OCI-LY3 (cell line): ENCODE measurements around the gene HERC5.
A peak's percentile ranks its signal among the peaks of the same experiment; 100 is the strongest.
"Not testable (repeated sequence)": the region's sequence is repeated elsewhere in the genome, so short reads cannot be mapped to it uniquely, and the experiment has no call there.

ENCODE experiments used
- H2AFZ ChIP-seq: fragments of 200-600, 300-600 bp; shearing (Covaris generic); 2 replicates; pipeline ENCODE4 v1.6.0; 2014; ENCODE audit warnings: antibody characterized with exemption, low read depth, low read length
- H3K27ac ChIP-seq: fragments of 200-600, 300-600 bp; sonication (generic); 2 replicates; pipeline ENCODE4 v1.5.1; 2014; ENCODE audit warnings: mild to moderate bottlenecking, low read length, moderate library complexity, mixed read lengths
- H3K27me3 ChIP-seq: fragments of 200-600, 300-600 bp; sonication (generic); 2 replicates; pipeline ENCODE4 v1.6.1; 2014; ENCODE audit warnings: low read depth, low read length, mixed read lengths
- H3K36me3 ChIP-seq: fragments of 200-600, 300-600 bp; sonication (generic); replicated peaks from 2 replicates; pipeline ENCODE3; 2014; ENCODE audit warnings: low read depth, low read length, mixed read lengths
- H3K4me1 ChIP-seq: fragments of 300-600, 200-600 bp; sonication (generic); 2 replicates; pipeline ENCODE4 v1.6.1; 2014; ENCODE audit warnings: low read length, mixed read lengths
- H3K4me2 ChIP-seq: fragments of 200-600, 300-600 bp; sonication (generic); 2 replicates; pipeline ENCODE4 v1.6.1; 2014; ENCODE audit warnings: low read length, mixed read lengths
- H3K4me3 ChIP-seq: fragments of 300-600, 200-600 bp; sonication (generic); 2 replicates; pipeline ENCODE4 v1.5.1; 2014; ENCODE audit warnings: antibody characterized with exemption, mild to moderate bottlenecking, low read length, moderate library complexity
- H3K79me2 ChIP-seq: fragments of 300-600, 200-600 bp; shearing (Covaris generic); 2 replicates; pipeline ENCODE4 v1.6.1; 2014; ENCODE audit warnings: mild to moderate bottlenecking, low read length, mixed read lengths
- H3K9ac ChIP-seq: fragments of 300-600, 200-600 bp; shearing (Covaris generic); 2 replicates; pipeline ENCODE4 v1.6.0; 2014; ENCODE audit warnings: mild to moderate bottlenecking, low read length, moderate library complexity
- H3K9me3 ChIP-seq: fragments of 200-600, 300-600 bp; shearing (Covaris generic); 2 replicates; pipeline ENCODE4 v1.6.1; 2014; ENCODE audit warnings: low read length, mixed read lengths; ENCODE audit not compliant: insufficient read depth
- H4K20me1 ChIP-seq: fragments of 200-600, 300-600 bp; sonication (generic); 2 replicates; pipeline ENCODE4 v1.6.1; 2016; ENCODE audit warnings: low read length, mixed read lengths; ENCODE audit not compliant: insufficient read depth
- EZH2phosphoT487 ChIP-seq: fragments of 200-600 bp; shearing (Covaris generic); IDR thresholded peaks from 2 replicates; pipeline ENCODE4 v1.6.1; 2018; ENCODE audit warnings: antibody characterized with exemption, mixed run types, low read depth
- TF ChIP-seq, protein P1 (sequence below): fragments of 200-600, 300-600 bp; sonication (generic); IDR thresholded peaks from 2 replicates; pipeline ENCODE4 v1.5.1; 2014; ENCODE audit warnings: antibody characterized with exemption, low read length, low read depth

The HERC5 gene

GRCh38 chr4:88537709-88538108 lies 80.8 kb downstream of the HERC5 start:
- H4K20me1 ChIP-seq: no peaks in the 10 kb centered on the region
- no peaks in the 10 kb centered on the region for H3K27me3 ChIP-seq
- no peak overlapping the region for H3K9ac ChIP-seq
- no peaks in the 10 kb centered on the region for H3K36me3 ChIP-seq
- no peaks in the 10 kb centered on the region for H3K79me2 ChIP-seq
- no peak overlapping the region for H3K4me2 ChIP-seq
- TF ChIP-seq, protein P1, sequence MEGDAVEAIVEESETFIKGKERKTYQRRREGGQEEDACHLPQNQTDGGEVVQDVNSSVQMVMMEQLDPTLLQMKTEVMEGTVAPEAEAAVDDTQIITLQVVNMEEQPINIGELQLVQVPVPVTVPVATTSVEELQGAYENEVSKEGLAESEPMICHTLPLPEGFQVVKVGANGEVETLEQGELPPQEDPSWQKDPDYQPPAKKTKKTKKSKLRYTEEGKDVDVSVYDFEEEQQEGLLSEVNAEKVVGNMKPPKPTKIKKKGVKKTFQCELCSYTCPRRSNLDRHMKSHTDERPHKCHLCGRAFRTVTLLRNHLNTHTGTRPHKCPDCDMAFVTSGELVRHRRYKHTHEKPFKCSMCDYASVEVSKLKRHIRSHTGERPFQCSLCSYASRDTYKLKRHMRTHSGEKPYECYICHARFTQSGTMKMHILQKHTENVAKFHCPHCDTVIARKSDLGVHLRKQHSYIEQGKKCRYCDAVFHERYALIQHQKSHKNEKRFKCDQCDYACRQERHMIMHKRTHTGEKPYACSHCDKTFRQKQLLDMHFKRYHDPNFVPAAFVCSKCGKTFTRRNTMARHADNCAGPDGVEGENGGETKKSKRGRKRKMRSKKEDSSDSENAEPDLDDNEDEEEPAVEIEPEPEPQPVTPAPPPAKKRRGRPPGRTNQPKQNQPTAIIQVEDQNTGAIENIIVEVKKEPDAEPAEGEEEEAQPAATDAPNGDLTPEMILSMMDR: no peak
- no peak for TF ChIP-seq EZH2phosphoT487
- H2AFZ ChIP-seq: no peak overlapping the region
- H3K27ac ChIP-seq: no peak overlapping the region
- H3K4me3 ChIP-seq: no peak overlapping the region
- H3K9me3 ChIP-seq: no peaks in the 10 kb centered on the region
- H3K4me1 ChIP-seq: no peaks in the 10 kb centered on the region

DNA sequence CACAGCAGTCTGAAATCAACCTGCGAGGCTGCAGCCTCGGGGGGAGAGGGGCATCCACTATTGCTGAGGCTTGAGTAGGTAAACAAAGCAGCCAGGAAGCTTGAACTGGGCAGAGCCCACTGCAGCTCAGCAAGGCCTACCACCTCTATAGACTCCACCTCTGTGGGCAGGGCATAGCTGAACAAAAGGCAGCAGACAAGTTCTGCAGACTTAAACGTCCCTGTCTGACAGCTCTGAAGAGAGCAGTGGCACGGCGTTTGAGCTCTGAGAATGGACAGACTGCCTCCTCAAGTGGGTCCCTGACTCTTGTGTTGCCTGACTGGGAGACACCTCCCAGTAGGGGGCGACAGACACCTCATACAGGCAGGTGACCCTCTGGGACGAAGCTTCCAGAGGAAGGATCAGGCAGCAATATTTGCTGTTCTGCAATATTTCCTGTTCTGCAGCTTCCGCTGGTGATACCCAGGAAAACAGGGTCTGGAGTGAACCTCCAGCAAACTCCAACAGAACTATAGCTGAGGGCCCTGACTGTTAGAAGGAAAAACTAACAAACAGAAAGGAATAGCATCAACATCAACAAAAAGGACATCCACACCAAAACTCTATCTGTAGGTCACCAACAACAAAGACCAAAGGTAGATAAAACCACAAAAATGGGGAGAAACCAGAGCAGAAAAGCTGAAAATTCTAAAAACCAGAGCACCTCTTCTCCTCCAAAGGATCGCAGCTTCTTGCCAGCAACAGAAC lies 82.6 kb downstream of the HERC5 start:
- not testable (repeated sequence) for H3K4me1 ChIP-seq, H3K36me3 ChIP-seq, H3K9me3 ChIP-seq, H2AFZ ChIP-seq, H3K79me2 ChIP-seq, H3K27ac ChIP-seq, H3K4me3 ChIP-seq, H3K27me3 ChIP-seq, H4K20me1 ChIP-seq, H3K9ac ChIP-seq
- peak overlapping the region; percentile 47 for H3K4me2 ChIP-seq
- TF ChIP-seq, protein P1: peak; percentile 55

DNA sequence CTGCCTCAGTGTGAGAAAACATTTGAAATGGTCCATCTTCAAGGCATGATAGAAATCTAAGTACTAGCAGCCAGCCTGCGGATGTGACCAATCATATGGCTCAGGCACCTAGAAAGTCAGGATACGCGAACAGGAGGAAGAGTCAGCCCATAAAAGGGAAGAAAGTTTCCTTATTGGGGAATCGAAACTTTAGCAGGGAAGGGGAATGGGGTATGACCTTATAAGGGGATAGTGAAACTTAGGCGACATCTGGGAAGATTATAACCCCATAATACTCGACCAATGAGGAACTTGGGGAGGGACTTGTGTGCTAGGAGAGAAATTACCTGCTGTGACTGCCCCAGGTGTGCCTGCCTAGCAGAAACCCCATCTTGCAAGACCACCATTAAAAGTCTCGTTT lies 92.9 kb downstream of the HERC5 start:
- no peak overlapping the region for H3K27ac ChIP-seq
- no peak overlapping the region for H3K4me3 ChIP-seq
- TF ChIP-seq, protein P1: no peak
- TF ChIP-seq EZH2phosphoT487: no peak
- no peaks in the 10 kb centered on the region for H3K4me1 ChIP-seq
- no peaks in the 10 kb centered on the region for H3K79me2 ChIP-seq
- H3K9me3 ChIP-seq: no peaks in the 10 kb centered on the region
- H2AFZ ChIP-seq: no peak overlapping the region
- H3K27me3 ChIP-seq: no peaks in the 10 kb centered on the region
- no peaks in the 10 kb centered on the region for H3K36me3 ChIP-seq
- no peak overlapping the region for H3K4me2 ChIP-seq
- no peak overlapping the region for H3K9ac ChIP-seq
- no peaks in the 10 kb centered on the region for H4K20me1 ChIP-seq
